HG03103 (cell line): ENCODE measurements around the gene ROM1.
"Not testable (repeated sequence)": the region's sequence is repeated elsewhere in the genome, so short reads cannot be mapped to it uniquely, and the experiment has no call there.

Experiments
- ATAC-seq: cut with Tn5 transposase; IDR thresholded peaks from one replicate; pipeline ENCODE4 v1.9.1; 2021; ENCODE audit warnings: low read depth; ENCODE audit not compliant: unreplicated experiment

ROM1 gene

DNA sequence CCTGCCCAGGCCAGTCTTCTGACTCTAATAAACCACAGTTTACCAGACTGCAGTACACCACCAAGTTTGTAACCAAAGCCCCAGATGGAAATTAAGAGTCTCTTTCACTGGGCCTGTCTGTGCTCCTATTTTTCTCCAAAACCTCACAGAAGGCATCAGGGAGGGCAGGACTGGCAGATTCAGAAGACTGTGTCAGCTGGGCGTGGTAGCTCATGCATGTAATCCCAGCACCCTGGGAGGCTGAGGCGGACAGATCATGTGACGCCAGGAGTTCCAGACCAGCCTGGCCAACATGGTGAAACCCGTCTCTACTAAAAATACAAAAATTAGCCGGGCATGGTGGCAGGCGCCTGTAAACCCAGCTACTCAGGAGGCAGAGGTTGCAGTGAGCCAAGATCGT is 27.7 kb upstream of the ROM1 start:
- not testable (repeated sequence) for ATAC-seq

DNA sequence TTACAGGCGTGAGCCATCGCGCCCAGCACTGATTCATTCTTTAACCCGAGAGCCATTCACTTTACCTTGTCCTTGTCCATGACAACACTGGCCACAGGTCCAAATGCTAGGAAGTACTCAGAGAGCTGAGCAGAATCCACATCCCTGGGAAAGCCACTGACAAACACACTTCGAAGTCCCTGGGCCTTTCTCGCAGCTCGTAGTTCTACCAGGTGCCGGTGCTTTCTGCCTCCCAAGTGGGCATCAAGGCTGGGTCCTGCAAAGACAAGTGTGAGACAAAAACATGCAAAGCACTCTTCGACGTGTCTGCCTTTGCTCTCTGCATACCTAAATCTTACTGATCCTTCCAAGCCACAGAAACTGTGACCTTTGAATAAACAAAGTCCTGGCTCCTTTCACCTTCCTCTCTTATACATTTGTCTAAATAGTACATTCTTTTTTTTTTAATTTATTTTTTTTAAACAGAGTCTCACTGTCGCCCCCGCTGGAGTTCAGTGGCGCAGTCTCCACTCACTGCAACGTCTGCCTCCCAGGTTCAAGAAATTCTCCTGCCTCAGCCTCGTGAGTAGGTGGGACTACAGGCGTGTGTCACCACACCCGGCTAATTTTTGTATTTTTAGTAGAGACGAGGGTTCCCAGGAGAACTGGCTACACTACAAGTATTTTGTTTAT is 24.0 kb upstream of the ROM1 start:
- ATAC-seq: no peak

DNA sequence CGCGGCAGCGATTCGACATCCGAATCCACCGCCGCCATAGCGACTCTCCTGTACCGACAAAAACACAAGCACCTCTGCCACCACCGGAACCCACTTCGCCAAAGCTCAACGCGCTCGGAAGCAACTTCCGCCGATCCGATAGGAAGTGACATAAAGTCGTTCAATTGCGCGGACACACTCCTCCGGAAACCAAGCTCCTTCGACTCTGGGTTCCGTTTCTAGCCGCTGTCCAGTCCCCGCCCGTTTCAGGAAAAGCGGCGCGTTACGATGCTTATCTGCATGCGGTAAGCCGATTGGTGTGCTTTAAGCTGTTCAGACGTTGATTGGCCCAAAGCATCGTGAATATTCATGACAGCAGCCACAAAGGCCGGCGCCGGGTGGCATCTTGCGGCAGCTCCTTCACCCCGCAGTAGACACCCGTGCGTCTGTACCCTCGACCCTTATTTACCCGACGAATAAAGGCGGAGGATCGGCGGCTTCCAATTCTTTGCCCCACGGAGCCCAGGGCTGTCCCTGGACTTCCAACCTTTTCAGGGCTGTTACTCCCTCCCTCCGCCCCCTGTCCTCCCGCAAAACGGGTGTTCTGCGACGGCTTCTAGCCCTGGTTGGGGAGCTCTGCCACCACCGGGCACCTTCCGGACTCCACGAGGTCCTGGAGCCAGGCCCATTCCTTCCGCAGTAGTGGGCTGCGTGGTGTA is 21.5 kb upstream of the ROM1 start, which contains the start of gene TUT1:
TUT1 (minus strand) TSS at position 76 of the 698 bp plus-strand sequence; CDS start at position 38, 38 bp downstream.
- peak; percentile 79 for ATAC-seq

DNA sequence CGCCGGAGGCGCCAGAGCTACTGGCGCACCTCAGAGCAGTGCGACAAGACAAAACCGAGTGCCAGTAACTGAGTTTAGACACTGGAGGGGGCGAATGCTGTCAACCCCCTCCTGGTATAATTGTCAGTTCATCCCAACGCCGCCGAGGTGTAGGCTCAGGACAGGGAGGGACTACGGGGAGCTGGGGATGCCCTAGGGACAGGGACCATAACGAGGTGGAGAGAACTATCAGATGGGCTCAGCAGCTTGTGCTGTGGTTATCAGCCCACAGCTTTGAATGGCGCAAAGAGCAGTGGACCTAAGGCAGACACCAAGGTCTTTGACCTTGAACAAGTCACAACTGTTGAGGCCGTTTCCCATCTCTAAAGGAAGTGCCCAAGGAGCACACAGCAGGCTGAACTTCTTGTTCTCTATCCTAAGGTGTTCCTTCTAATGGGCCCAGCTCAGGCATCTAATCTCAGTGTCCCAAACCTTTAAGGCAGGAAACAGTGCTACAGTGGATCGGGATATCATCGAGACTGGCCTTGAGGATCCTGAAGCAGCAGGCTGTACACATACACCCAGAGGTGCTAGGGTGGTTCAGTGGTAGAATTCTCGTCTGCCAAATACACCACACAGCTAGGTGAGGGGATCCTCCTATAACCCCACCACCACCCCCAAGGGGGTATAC is 20.8 kb upstream of the ROM1 start:
- ATAC-seq: no peak

DNA sequence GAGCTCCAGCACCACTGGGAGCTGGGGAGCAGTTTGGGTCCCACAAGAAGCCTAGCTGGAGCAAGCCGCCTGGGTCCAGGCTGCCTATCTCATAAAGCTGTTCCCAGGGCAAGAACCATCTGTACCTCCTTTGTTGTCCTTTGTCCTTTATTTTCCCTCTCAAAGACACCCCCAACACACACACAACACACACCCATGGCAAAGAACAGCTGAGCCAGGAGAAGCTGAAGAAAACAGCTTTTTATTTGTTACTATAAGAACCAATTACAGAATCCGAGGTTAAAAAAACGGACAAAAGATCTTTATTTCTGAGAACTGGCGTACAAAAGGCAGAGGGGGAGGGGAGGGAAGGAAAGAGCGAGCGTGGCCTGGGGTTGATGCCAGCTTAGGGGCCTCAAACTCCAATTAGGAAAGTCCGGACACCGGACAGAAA is 20.1 kb upstream of the ROM1 start:
- no peak for ATAC-seq

DNA sequence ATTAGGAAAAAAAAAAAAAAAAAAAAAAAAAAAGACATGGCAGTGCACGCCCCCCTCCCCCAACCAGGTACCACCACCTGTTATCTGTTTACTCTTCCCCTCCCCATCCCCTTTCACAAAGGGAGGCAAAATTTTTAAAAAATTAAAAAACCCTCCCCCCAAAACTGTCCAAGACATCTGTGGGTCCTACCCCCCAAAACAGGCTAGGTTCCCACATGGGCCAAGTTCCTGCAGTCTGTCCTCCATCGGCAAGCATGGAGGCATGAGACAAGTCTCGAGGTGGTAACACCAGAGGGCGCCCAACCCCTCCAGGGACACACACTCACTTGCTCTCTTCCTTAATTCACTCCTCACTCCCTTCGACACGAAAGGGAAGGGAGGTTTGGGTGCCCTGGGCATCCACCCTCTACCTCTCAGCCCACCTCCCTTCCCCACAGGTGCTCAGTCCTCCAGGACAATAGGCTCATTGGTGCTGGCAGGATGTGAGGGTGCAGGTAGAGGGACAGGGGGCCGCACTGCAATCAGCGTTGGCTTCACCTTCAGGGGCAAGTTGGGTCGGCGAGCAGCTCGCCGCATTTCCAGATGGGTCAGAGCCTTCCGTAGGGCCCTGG is 19.5 kb upstream of the ROM1 start:
- ATAC-seq: no peak

DNA sequence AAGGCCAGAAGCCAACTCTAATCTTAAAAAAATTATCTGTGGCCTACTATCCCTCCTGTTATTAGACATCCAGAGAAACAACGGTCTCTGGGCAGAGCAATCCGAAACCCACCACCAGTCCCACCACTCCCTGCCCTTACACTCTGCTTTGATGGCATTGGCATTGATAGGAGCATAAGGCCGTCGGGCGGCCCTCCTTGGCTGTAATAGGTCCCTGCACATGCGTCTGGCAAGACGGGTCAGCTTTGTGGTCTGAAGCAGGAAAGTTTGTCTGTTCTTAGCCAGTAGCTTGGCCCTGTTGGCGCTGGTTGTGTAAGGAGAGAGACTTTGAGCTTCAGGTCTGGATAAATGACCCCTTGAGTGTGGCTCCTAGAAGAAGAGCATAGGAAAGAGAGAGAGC is 17.9 kb upstream of the ROM1 start:
- ATAC-seq: no peak

DNA sequence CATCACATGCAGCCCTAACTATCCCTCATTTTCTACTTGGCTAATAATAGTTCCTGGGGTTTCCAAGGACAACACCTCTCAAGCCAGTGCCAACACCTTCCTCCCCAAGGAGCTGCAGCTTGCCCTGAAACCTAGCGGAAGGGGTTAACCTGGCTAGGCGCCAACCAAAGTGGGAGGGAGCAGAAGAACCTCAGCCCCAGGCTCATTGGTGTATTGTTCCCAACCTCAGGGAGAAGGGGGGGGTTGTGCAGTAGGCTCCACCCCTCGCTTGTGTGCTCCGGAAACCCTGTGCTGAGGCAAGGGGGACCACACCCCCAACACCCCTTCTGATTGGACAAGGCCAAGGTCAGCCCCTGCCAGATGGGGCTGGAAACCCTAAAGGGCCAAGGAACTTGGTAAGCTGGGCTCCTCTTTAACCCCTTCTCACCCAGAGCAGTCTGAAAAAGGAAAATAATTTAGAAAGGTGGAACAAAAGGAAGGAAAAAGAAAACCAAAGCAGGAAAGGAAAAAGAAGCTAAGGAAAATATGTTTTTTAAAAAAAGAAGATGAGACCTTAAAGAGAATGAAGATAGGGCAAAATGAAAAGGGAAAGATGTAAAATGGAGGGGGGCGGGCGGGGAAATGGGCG is 13.9 kb upstream of the ROM1 start:
- peak; percentile 43 for ATAC-seq

DNA sequence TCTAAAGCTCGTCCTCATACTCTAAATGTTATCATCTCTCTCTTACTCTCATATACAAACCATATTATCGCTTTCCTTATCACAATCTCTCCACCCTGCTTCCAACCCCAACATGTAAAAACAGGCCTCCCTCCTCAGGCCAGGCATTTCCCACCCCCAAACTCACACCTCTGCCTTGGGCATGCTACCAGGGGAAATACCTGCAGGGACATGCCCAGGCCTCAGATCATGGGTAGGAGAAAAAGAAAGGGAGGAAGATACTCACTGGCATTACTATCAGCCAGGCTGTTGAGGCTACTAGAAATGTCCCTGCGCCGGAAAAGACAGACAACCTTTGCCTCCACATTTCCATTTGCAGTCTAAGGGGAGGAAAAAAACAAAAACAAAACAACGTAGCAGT is 13.2 kb upstream of the ROM1 start:
- no peak for ATAC-seq

DNA sequence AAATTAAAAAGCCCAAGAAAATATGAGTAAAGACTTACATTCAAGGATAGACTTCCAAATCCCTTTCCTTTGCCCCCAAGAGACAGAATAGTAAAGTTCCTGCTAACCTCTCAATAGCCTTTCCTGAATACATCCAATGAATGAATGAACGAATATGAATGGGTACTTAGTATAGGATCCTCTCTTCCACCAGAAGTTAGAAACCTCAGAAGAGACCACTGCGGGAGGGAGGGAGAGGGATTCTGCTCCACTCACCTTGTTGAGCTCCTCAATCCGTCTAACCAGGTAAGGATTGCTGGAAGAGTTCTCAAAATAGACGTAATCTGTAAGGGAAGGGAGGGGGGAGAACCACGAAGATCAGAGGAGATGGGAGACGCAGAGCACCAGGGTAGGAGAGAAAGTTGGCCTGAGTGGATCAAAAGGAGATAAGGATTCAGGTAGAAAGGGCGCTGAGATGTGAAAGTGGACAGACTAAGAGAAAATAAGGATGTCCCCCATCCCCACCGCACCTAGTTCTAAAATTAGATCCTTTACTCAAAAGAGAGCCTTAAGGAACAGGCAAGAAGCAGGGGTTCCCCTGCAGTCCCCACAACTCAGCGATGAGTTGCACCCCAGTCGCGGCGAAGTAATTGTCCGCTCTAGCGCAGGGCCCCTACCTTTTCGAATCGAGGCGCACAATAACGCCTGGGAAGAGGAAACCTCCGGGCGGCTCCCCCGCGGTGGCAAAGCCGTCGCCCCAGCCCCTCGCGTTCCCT is 12.5 kb upstream of the ROM1 start:
- ATAC-seq: no peak

DNA sequence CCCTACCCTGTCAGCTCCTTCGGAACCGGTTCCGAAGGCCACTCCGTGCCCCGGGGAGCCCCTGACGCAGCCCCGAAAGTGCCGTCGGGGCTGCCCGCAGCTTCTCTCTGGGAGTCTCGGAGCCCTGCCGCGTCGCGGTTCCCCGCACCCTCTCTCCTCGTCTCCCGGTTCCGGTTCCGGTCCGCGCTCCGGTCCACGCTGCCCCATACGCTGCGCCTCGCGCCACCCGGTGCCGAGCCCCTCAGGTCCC is 12.0 kb upstream of the ROM1 start:
- no peak for ATAC-seq

DNA sequence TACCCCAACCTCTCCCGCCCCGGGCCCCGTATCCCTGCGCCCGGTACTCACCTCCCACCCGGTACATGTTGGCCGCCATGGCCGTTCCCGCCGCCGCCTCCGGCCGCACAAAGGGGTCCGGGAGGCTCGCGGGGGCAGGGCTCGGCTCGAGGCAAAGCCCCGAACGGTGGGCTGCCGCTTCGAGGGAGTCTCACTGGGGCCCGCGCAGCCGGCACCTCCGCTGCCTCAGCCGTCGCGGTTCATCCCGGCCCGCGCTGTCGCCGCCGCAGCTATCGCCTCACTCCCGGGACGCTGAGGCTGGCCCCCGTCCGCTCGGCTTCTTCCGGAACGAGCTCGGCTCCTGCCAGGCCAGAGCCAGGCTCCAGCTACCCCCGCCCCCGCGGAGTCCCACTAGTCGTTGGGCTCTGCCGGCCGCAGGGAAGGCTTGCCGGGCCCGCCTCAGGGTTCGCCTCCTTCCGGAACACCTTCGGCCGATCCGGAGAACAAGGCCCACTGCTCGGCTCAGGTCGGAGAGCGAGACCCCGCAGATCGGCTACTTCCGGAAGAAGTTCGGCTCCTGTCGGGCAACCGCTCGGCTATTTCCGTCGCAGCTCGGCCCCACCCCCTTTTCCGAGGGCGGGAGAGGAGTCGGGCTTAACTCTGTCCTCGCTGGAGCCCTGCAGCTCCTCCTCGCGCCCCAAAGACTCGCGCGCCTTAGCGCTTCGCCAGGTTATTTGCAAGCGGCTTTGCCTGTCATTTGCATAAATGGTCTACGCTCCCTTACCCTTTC is 11.5 kb upstream of the ROM1 start, which contains the start of gene MTA2:
MTA2 (minus strand) TSS at position 494 of the 769 bp plus-strand sequence; CDS start at position 79, 415 bp downstream.
- peak; percentile 57 for ATAC-seq

DNA sequence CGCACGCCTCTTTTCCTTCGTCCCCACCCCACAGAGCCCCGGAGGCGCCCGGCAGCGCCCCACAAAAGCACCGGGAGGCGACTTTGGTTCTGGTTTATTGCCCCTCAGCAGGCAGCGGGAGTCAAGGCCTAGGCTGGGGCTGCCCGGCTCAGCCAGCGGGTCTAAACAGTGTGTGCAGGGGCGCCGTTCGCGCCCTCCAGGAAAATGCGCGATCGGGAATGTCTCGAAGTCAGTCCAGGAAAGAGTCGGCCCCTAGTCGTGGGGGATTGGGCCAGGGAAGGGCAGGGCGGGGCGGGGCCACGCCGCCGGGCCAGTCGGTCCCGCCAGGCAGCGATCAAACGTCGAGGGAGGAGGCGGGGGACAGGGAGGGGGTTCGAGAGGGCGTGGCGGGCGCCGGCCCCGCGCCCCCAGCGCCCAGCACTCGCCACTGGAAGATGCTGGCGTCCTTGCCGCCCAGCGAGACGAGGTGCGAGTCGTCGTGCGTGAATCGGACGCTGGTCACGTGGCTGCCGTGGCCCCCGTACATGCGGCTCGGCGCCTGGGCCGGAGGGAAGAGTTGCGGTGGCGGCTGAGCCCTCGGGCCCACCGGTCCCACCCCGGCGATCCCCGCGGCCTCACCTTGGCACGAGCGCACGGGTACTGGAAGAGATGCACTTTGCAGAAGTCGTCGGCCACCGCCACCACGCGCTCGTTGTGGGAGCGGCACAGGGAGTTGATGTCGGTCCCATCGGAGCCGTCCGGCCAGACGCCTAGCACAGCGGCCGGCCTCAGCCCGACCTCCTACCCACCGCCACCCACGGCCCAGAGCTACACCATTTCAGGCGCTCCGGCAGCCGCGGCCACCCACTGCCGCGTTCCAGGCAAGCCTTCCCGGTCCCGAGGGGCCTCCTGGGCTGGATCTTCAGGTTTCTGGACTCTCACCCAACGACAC is 10.7 kb upstream of the ROM1 start:
- no peak for ATAC-seq

DNA sequence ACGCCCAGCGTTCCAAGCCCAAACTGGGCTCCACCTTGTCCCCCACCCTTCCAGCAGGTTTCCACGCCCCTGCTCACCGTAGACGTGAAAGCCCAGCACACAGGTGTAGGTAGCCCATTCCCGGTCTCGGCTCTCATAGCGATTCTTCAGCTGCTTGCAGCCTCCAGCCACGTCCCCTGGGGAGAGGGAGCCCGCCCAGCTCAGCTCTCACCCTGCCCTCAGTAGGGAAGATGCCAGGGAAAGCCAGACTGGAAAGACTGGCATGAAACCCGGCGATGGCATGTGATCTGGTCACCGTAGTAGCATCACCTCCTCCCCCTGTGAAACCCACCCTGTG is 10.0 kb upstream of the ROM1 start:
- ATAC-seq: no peak

DNA sequence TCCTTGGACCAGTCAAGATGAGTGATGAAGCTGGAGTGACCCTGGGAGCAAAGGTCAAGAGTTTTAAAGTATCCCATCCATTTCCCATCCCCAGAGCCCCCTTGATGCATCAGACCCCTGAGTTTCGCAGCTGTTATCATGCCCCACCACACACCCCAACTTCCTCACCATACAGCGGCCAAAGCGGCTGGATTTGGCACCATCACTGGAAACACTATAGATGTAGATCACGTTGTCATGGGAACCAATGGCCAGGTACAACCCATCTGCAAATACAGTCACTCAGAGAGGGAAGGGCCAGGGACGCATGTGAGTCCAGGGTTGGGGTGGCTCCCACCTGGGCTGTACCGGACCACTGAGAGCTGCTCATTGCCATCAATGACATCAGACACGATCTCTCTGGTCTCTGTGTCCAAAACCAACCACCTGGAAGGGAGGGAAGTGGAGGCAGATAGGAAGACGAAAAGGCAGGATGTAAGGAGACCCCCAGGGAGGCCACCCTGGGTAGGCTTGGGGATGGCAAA is 9.2 kb upstream of the ROM1 start:
- no peak for ATAC-seq

DNA sequence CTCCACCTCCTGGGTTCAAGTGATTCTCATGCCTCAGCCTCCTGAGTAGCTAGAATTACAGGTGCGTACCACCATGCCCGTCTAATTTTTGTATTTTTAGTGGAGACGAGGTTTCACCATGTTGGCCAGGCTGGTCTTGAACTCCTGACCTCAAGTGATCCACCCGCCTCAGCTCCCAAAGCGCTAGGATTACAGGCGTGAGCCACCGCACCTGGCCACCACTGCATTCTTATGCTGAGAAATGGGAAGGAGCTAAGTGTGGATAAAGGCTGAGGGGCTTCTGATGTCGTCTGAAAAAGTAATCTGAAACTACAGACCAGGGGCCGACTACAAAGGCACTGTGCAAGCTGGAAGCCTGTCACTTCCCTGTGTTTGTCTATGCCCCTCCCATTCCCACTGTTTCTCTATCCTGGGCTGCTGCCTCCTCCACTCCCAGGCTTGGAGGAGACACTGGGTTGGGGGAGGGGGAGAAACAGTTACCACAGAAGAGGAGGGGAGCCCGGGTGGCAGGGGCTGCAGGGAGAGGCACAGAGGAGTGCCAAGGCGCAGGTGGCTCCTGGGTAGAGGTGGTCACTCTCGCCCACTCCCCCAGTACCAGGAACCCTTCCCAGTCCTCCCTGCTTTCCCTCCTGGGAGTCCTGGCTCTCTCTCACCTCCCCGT is 8.5 kb upstream of the ROM1 start:
- no peak for ATAC-seq

DNA sequence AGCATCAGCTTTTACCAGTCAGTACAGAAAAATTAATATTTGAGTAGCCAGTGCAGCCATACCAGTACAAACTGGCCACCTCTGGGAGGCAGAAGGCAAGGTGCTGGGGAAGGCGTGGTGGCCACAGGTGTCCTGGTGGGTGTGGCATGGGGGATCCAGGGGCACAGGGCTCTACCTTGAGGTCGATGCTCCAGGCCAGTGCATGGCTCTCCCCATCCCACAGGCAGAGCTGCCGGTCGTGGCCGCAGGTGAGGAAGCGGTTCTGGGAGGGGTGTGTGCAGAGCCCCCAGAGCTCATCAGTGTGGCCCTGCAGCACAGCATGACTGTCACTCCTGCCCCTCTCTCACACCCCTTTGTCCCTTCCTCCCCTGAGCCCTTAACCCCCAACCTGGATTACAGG is 7.6 kb upstream of the ROM1 start:
- no peak for ATAC-seq

DNA sequence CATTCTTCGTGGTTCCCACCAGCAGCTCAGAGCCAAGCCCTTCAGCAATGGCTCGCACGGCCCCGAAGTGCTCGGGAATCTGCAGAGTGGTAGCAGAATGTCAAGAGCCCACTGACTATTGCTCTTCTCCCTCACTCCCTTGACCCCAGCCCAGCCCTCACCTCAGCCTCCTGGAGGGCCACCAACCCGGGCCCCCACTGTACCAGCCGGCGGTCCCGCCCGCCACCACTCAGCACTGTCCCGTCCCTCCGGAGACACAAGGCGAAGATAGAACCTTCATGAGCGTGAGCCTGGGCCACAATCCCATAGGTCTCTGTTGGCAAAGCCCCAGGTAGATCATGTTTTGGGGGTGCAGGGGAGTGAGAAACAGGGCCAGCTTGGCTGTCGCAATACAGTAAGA is 7.2 kb upstream of the ROM1 start:
- ATAC-seq: no peak
